Testis (tissue), 2 donors: ENCODE results near the gene KIT.

Source experiments
- CTCF ChIP-seq, 3 experiments: fragments of 450-650 bp in 2 of 3; fragments of 200-600 bp in 1 of 3; sonication (generic) in 1 of 3; IDR thresholded peaks; one replicate each; pipeline ENCODE4 v1.5.1; 2016 to 2019; ENCODE audit warnings: antibody characterized with exemption in 3 of 3, mild to moderate bottlenecking in 2 of 3, moderate library complexity in 1 of 3
- POLR2A ChIP-seq: fragments of 450-650 bp; IDR thresholded peaks from one replicate; pipeline ENCODE4 v1.6.1; 2017; ENCODE audit warnings: antibody characterized with exemption, mild to moderate bottlenecking, moderate library complexity

GRCh38 chr4:54643958-54644751 lies 13.6 kb upstream of the KIT start:
- no peak for TF ChIP-seq CTCF (IDR thresholded peaks at IDR 0.05)
- TF ChIP-seq POLR2A = no peak
